Suprapubic skin (tissue), 4 donors: ENCODE measurements around the gene FERMT2. TPM values are rescaled to one million over a fixed set of nuclear protein-coding genes. Genes with fewer than 3 reads are reported as not detected.

Source experiments
- DNase-seq, 2 donors: peaks; one replicate each; pipeline ENCODE4 v3.0.0-alpha.2; 2019; ENCODE audit warnings: low spot score in 2 of 2
- H3K27ac ChIP-seq: fragments of 200-600 bp; sonication (generic); one replicate; pipeline ENCODE4 v1.5.1; 2019
- H3K27me3 ChIP-seq: fragments of 200-600 bp; sonication (generic); one replicate; pipeline ENCODE4 v1.5.1; 2019
- H3K36me3 ChIP-seq: fragments of 200-600 bp; sonication (generic); one replicate; pipeline ENCODE4 v1.5.1; 2019
- H3K4me1 ChIP-seq: fragments of 200-600 bp; sonication (generic); one replicate; pipeline ENCODE4 v1.5.1; 2019
- H3K4me3 ChIP-seq: fragments of 200-600 bp; sonication (generic); one replicate; pipeline ENCODE4 v1.5.1; 2019; ENCODE audit warnings: mild to moderate bottlenecking
- H3K9me3 ChIP-seq: fragments of 200-600 bp; sonication (generic); one replicate; pipeline ENCODE4 v1.5.1; 2019
- CTCF ChIP-seq, 2 donors: fragments of 200-600 bp in 1 of 2; fragments of 450-650 bp in 1 of 2; sonication (generic) in 1 of 2; IDR thresholded peaks; one replicate each; pipeline ENCODE4 v1.5.1; 2016 to 2019; ENCODE audit warnings: antibody characterized with exemption in 2 of 2, mild to moderate bottlenecking in 1 of 2, moderate library complexity in 1 of 2
- EP300 ChIP-seq: sonication (generic); formaldehyde crosslinking; IDR thresholded peaks from one replicate; pipeline ENCODE4 v1.6.1; 2017; ENCODE audit warnings: antibody characterized with exemption
- POLR2A ChIP-seq, 2 donors: fragments of 450-650 bp; IDR thresholded peaks; one replicate each; pipeline ENCODE4 v1.6.1; 2017; ENCODE audit warnings: antibody characterized with exemption in 2 of 2, mild to moderate bottlenecking in 2 of 2, moderate library complexity in 2 of 2
- POLR2AphosphoS5 ChIP-seq, 3 donors: sonication (generic); formaldehyde crosslinking; IDR thresholded peaks; one replicate each; pipeline ENCODE4 v1.6.1; 2017; ENCODE audit warnings: antibody characterized with exemption in 3 of 3
- WGBS: methylation state at CpG from one replicate; pipeline ENCODE4 v1.1.5; 2018; 5-methylcytosine and 5-hydroxymethylcytosine counted together
- total RNA-seq, 4 donors: library from RNA; depleted of rRNA; stranded (reverse); fragments of >200 nt; gene quantifications; one replicate each; pipeline ENCODE4 v1.1.0, GENCODE V29; 2016

Gene FERMT2
- total RNA-seq, 4 donors from 2014 or later, result 9.1 to 17.7 (median 15.1) TPM

GRCh38 chr14:52827426-52827825 lies 123.4 kb downstream of the FERMT2 start:
- TF ChIP-seq EP300 (no peak), POLR2AphosphoS5 (IDR thresholded peaks at IDR 0.05) (no peak)
- H3K4me1 ChIP-seq, result peaks cover 4% of the 10 kb centered on the region
- no peak for DNase-seq
- H3K9me3 ChIP-seq, result no peaks in the 10 kb centered on the region
- H3K36me3 ChIP-seq, result no peaks in the 10 kb centered on the region
- H3K27me3 ChIP-seq, result no peaks in the 10 kb centered on the region
- H3K4me3 ChIP-seq, result no peak overlapping the region
- H3K27ac ChIP-seq, result no peak overlapping the region

GRCh38 chr14:52825085-52825484 lies 125.8 kb downstream of the FERMT2 start:
- Histone ChIP-seq H3K4me3 (no peak overlapping the region), H3K36me3 (no peaks in the 10 kb centered on the region), H3K27ac (no peak overlapping the region), H3K4me1 (peaks cover 4% of the 10 kb centered on the region), H3K9me3 (no peaks in the 10 kb centered on the region), H3K27me3 (no peaks in the 10 kb centered on the region)
- WGBS, result 62% methylated on average over 4 of the region's 4 CpGs
- no peak for TF ChIP-seq EP300
- TF ChIP-seq POLR2A (IDR thresholded peaks at IDR 0.05), result no peak
- TF ChIP-seq CTCF (IDR thresholded peaks at IDR 0.05), result no peak
- no peak for TF ChIP-seq POLR2AphosphoS5 (IDR thresholded peaks at IDR 0.05)
- DNase-seq, result no peak

- Histone ChIP-seq H3K27ac (no peak overlapping the region), H3K36me3 (no peaks in the 10 kb centered on the region), H3K4me3 (no peak overlapping the region), H3K27me3 (no peaks in the 10 kb centered on the region), H3K4me1 (peaks cover 4% of the 10 kb centered on the region), H3K9me3 (no peaks in the 10 kb centered on the region)
- no peak for DNase-seq
- TF ChIP-seq POLR2AphosphoS5 (IDR thresholded peaks at IDR 0.05), result no peak
- TF ChIP-seq EP300, result no peak
- TF ChIP-seq POLR2A (IDR thresholded peaks at IDR 0.05), result no peak
- TF ChIP-seq CTCF (IDR thresholded peaks at IDR 0.05), result no peak
- 36% methylated on average over 4 of the region's 4 CpGs for WGBS
These were observed 126.4 kb downstream of the FERMT2 start for GRCh38 chr14:52824462-52824861.

- H3K4me1 ChIP-seq, result peaks cover 4% of the 10 kb centered on the region
- no peak overlapping the region for H3K4me3 ChIP-seq
- no peaks in the 10 kb centered on the region for H3K9me3 ChIP-seq
- TF ChIP-seq POLR2AphosphoS5 (IDR thresholded peaks at IDR 0.05), result no peak
- no peak for TF ChIP-seq CTCF (IDR thresholded peaks at IDR 0.05)
- no peak for TF ChIP-seq POLR2A (IDR thresholded peaks at IDR 0.05)
- TF ChIP-seq EP300, result no peak
- 69% methylated on average over 7 of the region's 7 CpGs for WGBS
- no peak overlapping the region for H3K27ac ChIP-seq
- H3K36me3 ChIP-seq, result no peaks in the 10 kb centered on the region
- H3K27me3 ChIP-seq, result no peaks in the 10 kb centered on the region
- no peak for DNase-seq
These were observed 129.0 kb downstream of the FERMT2 start for GRCh38 chr14:52821805-52822250.

- TF ChIP-seq POLR2AphosphoS5 (IDR thresholded peaks at IDR 0.05) (no peak), POLR2A (IDR thresholded peaks at IDR 0.05) (no peak), EP300 (no peak), CTCF (IDR thresholded peaks at IDR 0.05) (no peak)
- no peak for DNase-seq
- WGBS, result 81% methylated on average over 1 of the region's 1 CpG
- Histone ChIP-seq H3K4me1 (no peaks in the 10 kb centered on the region), H3K27ac (no peak overlapping the region), H3K27me3 (no peaks in the 10 kb centered on the region), H3K9me3 (no peaks in the 10 kb centered on the region), H3K4me3 (no peak overlapping the region), H3K36me3 (no peaks in the 10 kb centered on the region)
These were observed 142.7 kb downstream of the FERMT2 start for GRCh38 chr14:52808101-52808500.

Other genes with a start within 250 kb of the FERMT2 start
- gene PSMC6, start 243.8 kb downstream of the FERMT2 start, total RNA-seq, result 10 to 100 TPM; 53.8 to 78.1 (median 67.1) TPM
- 10 to 100 TPM; 10.9 to 16.6 (median 13.7) TPM for gene STYX, start 220.9 kb downstream of the FERMT2 start, total RNA-seq
- gene GNPNAT1, start 159.4 kb downstream of the FERMT2 start, total RNA-seq, result 10 to 100 TPM in 2 of 4 donors, 1 to 10 TPM in 2; 9.0 to 16.3 (median 12.7) TPM
- 10 to 100 TPM; 10.1 to 25.3 (median 14.7) TPM for gene DDHD1, start 202.3 kb upstream of the FERMT2 start, total RNA-seq